H9 (cell line): Measurements from ENCODE around the gene OLIG1. TPM values are rescaled to one million over a fixed set of nuclear protein-coding genes. Genes with fewer than 3 reads are reported as not detected.

Experiments
- DNase-seq: peaks from one replicate; pipeline ENCODE4 v3.0.0-alpha.2; 2017
- H2AFZ ChIP-seq: one replicate; pipeline ENCODE4 v1.6.1; 2013; ENCODE audit warnings: mild to moderate bottlenecking, low read length, control low read depth, moderate library complexity
- H2AK5ac ChIP-seq: 2 replicates; pipeline ENCODE4 v1.6.1; 2013; ENCODE audit warnings: low read length, control low read depth, mixed read lengths; ENCODE audit not compliant: insufficient read length
- H2BK120ac ChIP-seq: one replicate; pipeline ENCODE4 v1.6.1; 2013; ENCODE audit warnings: low read depth, mild to moderate bottlenecking, low read length, control low read depth, inconsistent platforms; ENCODE audit not compliant: poor library complexity, severe bottlenecking
- H2BK12ac ChIP-seq: 2 replicates; pipeline ENCODE4 v1.6.1; 2013; ENCODE audit warnings: low read length, control low read depth, mixed read lengths, low read depth; ENCODE audit not compliant: insufficient read length
- H2BK15ac ChIP-seq: 2 replicates; pipeline ENCODE4 v1.6.1; 2013; ENCODE audit warnings: low read depth, low read length, control low read depth
- H2BK20ac ChIP-seq: one replicate; pipeline ENCODE4 v1.6.1; 2013; ENCODE audit warnings: low read depth, mild to moderate bottlenecking, low read length, control low read depth, inconsistent platforms; ENCODE audit not compliant: poor library complexity, severe bottlenecking
- H2BK5ac ChIP-seq: 2 replicates; pipeline ENCODE4 v1.6.1; 2013; ENCODE audit warnings: low read length, control low read depth, mixed read lengths; ENCODE audit not compliant: insufficient read length
- H3K14ac ChIP-seq: 2 replicates; pipeline ENCODE4 v1.6.1; 2013; ENCODE audit warnings: low read length, control low read depth; ENCODE audit not compliant: insufficient read depth
- H3K18ac ChIP-seq: 2 replicates; pipeline ENCODE4 v1.6.1; 2013; ENCODE audit warnings: low read depth, mild to moderate bottlenecking, mixed read lengths, low read length, control low read depth; ENCODE audit not compliant: insufficient read length
- H3K23ac ChIP-seq: 2 replicates; pipeline ENCODE4 v1.6.1; 2013; ENCODE audit warnings: low read length, control low read depth, mixed read lengths, low read depth; ENCODE audit not compliant: insufficient read length
- H3K23me2 ChIP-seq: 2 replicates; pipeline ENCODE4 v1.6.1; 2013; ENCODE audit warnings: low read depth, mild to moderate bottlenecking, mixed read lengths, low read length, control low read depth; ENCODE audit not compliant: insufficient read length, poor library complexity, severe bottlenecking
- H3K27ac ChIP-seq: 2 replicates; pipeline ENCODE4 v1.5.1; 2013; ENCODE audit warnings: low read length, control low read depth, mixed read lengths, low read depth; ENCODE audit not compliant: insufficient read length
- H3K27me3 ChIP-seq: 2 replicates; pipeline ENCODE4 v1.6.1; 2013; ENCODE audit warnings: low read length, control low read depth, inconsistent platforms; ENCODE audit not compliant: insufficient read depth
- H3K4ac ChIP-seq: 2 replicates; pipeline ENCODE4 v1.6.1; 2013; ENCODE audit warnings: low read depth, mild to moderate bottlenecking, control low read depth, inconsistent platforms, low read length, moderate library complexity
- H3K4me1 ChIP-seq: 2 replicates; pipeline ENCODE4 v1.6.1; 2013; ENCODE audit warnings: low read length, control low read depth, inconsistent platforms; ENCODE audit not compliant: insufficient read depth
- H3K4me2 ChIP-seq: 2 replicates; pipeline ENCODE4 v1.6.1; 2013; ENCODE audit warnings: low read length, control low read depth, mixed read lengths; ENCODE audit not compliant: insufficient read length, insufficient read depth
- H3K56ac ChIP-seq: 2 replicates; pipeline ENCODE4 v1.6.1; 2013; ENCODE audit warnings: low read depth, mild to moderate bottlenecking, mixed read lengths, low read length, control low read depth; ENCODE audit not compliant: insufficient read length
- H3K79me1 ChIP-seq: 2 replicates; pipeline ENCODE4 v1.6.1; 2013; ENCODE audit warnings: low read depth, mild to moderate bottlenecking, moderate library complexity, low read length, control low read depth, inconsistent platforms; ENCODE audit not compliant: insufficient read depth, poor library complexity, severe bottlenecking
- H3K79me2 ChIP-seq: 2 replicates; pipeline ENCODE4 v1.6.1; 2013; ENCODE audit warnings: low read length, control low read depth, inconsistent platforms; ENCODE audit not compliant: insufficient read depth
- H3K9ac ChIP-seq: 2 replicates; pipeline ENCODE4 v1.6.1; 2013; ENCODE audit warnings: low read length, control low read depth, mixed read lengths; ENCODE audit not compliant: insufficient read length; ENCODE audit errors: extremely low read depth
- H3K9me3 ChIP-seq: one replicate; pipeline ENCODE4 v1.6.1; 2013; ENCODE audit warnings: low read depth, low read length, inconsistent platforms; ENCODE audit not compliant: control insufficient read depth
- H3T11ph ChIP-seq: one replicate; pipeline ENCODE4 v1.6.1; 2013; ENCODE audit warnings: mild to moderate bottlenecking, low read length, control low read depth, inconsistent platforms
- H4K20me1 ChIP-seq: one replicate; pipeline ENCODE4 v1.6.1; 2013; ENCODE audit not compliant: control insufficient read depth, insufficient read length, insufficient read depth
- H4K5ac ChIP-seq: 2 replicates; pipeline ENCODE4 v1.6.1; 2013; ENCODE audit warnings: low read depth, mild to moderate bottlenecking, mixed read lengths, low read length, control low read depth; ENCODE audit not compliant: insufficient read length
- H4K8ac ChIP-seq: replicated peaks from 2 replicates; pipeline ENCODE4 v1.6.1; 2013; ENCODE audit warnings: low read length, control low read depth, mixed read lengths, low read depth; ENCODE audit not compliant: insufficient read length
- H4K91ac ChIP-seq: 2 replicates; pipeline ENCODE4 v1.6.1; 2013; ENCODE audit warnings: low read depth, mild to moderate bottlenecking, moderate library complexity, mixed read lengths, low read length, control low read depth; ENCODE audit not compliant: insufficient read length
- H3K27ac Mint-ChIP-seq, 3 experiments: 2 replicates in 2 of 3; 3 replicates in 1 of 3; pipeline ENCODE4 v1.8.0; 2020 to 2021; ENCODE audit warnings: mixed read lengths in 3 of 3, mild to moderate bottlenecking in 1 of 3, moderate library complexity in 1 of 3
- H3K27me3 Mint-ChIP-seq: 2 replicates; pipeline ENCODE4 v1.8.0; 2021; ENCODE audit warnings: low read depth, mild to moderate bottlenecking, moderate library complexity, mixed read lengths
- H3K36me3 Mint-ChIP-seq, 3 experiments: 2 replicates in 2 of 3; 3 replicates in 1 of 3; pipeline ENCODE4 v1.8.0; 2020 to 2021; ENCODE audit warnings: low read depth in 3 of 3, mixed read lengths in 3 of 3; ENCODE audit not compliant: insufficient read depth in 1 of 3
- H3K4me1 Mint-ChIP-seq, 2 experiments: 2 replicates each; pipeline ENCODE4 v1.8.0; 2020; ENCODE audit warnings: mixed read lengths in 2 of 2
- H3K4me3 Mint-ChIP-seq, 2 experiments: 2 replicates in 1 of 2; 3 replicates in 1 of 2; pipeline ENCODE4 v1.8.0; 2020 to 2021; ENCODE audit warnings: mild to moderate bottlenecking in 2 of 2, mixed read lengths in 2 of 2, moderate library complexity in 1 of 2
- H3K9me3 Mint-ChIP-seq, 2 experiments: 2 replicates in 1 of 2; 3 replicates in 1 of 2; pipeline ENCODE4 v1.8.0; 2020; ENCODE audit warnings: mild to moderate bottlenecking in 2 of 2, mixed read lengths in 2 of 2, moderate library complexity in 1 of 2
- WGBS: extraction: QIAGEN DNeasy Blood & Tissue Kit; methylation state at CpG from one replicate; pipeline ENCODE4 v1.1.7; 2013; ENCODE audit warnings: missing lambda C conversion rate, low lambda C conversion rate, mixed read lengths; ENCODE audit not compliant: insufficient read length; ENCODE audit errors: extremely low coverage; 5-methylcytosine and 5-hydroxymethylcytosine counted together
- total RNA-seq: library from RNA; stranded (reverse); gene quantifications from 2 replicates; pipeline ENCODE4 v1.2.1, GENCODE V29; 2021
- TF ChIP-seq, protein P1 (sequence below): fragments of 200-600 bp; sonication (generic); conservative IDR thresholded peaks from 3 replicates; pipeline ENCODE4 v1.8.0; 2021; ENCODE audit warnings: antibody characterized with exemption, mild to moderate bottlenecking

OLIG1 gene
- total RNA-seq, 1 experiment from 2014 or later: 0.31 TPM

DNA sequence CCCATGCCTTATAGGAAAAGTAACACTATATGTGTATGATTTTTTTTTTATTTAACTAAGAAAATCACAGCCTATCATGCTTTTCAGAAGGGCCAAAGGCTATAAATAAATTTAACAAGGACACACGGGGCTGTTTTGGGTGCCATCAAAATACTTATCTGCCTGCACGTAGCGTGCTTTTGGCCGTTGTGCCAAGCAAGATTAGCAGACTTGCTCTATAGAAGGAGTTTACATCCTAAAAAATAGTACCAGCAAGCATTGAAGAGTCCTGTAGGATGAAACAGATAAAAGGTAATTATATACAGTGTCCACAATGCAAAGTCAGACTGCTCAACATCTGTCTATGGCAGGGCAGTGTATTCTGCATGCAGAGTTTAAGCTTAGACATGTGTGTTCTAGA is 3.7 kb downstream of the OLIG1 start:
- Histone ChIP-seq H2BK120ac (no peak overlapping the region), H4K91ac (no peak overlapping the region), H3K79me2 (no peaks in the 10 kb centered on the region), H3K4me1 (peaks cover 23% of the 10 kb centered on the region), H2AK5ac (no peak overlapping the region), H2AFZ (no peak overlapping the region), H4K20me1 (no peaks in the 10 kb centered on the region), H3K9me3 (no peaks in the 10 kb centered on the region), H3K27ac (no peak overlapping the region), H3K4me2 (no peak overlapping the region), H3K23ac (no peak overlapping the region), H3K4ac (no peak overlapping the region), H3K56ac (no peak overlapping the region), H3K23me2 (peaks cover 12% of the 10 kb centered on the region), H3T11ph (no peak overlapping the region), H2BK20ac (no peak overlapping the region), H2BK15ac (no peak overlapping the region), H3K27me3 (peaks cover 55% of the 10 kb centered on the region), H3K14ac (no peak overlapping the region), H3K9ac (no peak overlapping the region), H4K5ac (no peak overlapping the region), H2BK12ac (no peak overlapping the region), H3K79me1 (no peaks in the 10 kb centered on the region), H4K8ac (no peak overlapping the region), H3K18ac (no peak overlapping the region), H2BK5ac (no peak overlapping the region)
- peaks cover 55 to 61% of the 10 kb centered on the region in 2 experiments for H3K4me1 Mint-ChIP-seq
- H3K27me3 Mint-ChIP-seq: peaks cover 91% of the 10 kb centered on the region
- H3K27ac Mint-ChIP-seq: no peak overlapping the region
- DNase-seq: no peak
- TF ChIP-seq, protein P1, sequence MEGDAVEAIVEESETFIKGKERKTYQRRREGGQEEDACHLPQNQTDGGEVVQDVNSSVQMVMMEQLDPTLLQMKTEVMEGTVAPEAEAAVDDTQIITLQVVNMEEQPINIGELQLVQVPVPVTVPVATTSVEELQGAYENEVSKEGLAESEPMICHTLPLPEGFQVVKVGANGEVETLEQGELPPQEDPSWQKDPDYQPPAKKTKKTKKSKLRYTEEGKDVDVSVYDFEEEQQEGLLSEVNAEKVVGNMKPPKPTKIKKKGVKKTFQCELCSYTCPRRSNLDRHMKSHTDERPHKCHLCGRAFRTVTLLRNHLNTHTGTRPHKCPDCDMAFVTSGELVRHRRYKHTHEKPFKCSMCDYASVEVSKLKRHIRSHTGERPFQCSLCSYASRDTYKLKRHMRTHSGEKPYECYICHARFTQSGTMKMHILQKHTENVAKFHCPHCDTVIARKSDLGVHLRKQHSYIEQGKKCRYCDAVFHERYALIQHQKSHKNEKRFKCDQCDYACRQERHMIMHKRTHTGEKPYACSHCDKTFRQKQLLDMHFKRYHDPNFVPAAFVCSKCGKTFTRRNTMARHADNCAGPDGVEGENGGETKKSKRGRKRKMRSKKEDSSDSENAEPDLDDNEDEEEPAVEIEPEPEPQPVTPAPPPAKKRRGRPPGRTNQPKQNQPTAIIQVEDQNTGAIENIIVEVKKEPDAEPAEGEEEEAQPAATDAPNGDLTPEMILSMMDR: no peak
- no peak overlapping the region for H3K4me3 Mint-ChIP-seq
- H3K9me3 Mint-ChIP-seq: peaks cover 8 to 10% of the 10 kb centered on the region in 2 experiments
- no CpG with 5 or more reads among the region's 4 CpGs for whole genome bisulfite sequencing
- H3K36me3 Mint-ChIP-seq: peaks cover 0 to 4% (median 0%) of the 10 kb centered on the region in 3 experiments; a peak in 1 of 7 replicates
